Stimulated activated CD8-positive, alpha-beta memory T cell treated with anti-CD3 and anti-CD28 coated beads, Interleukin-4, amount 100 ng/mL, for 4 hours (primary cell): Measurements from ENCODE around the gene HOXD10.
A peak's percentile ranks its signal among the peaks of the same experiment; 100 is the strongest.

ENCODE experiments used
- DNase-seq, 2 donors: peaks; one replicate each; pipeline ENCODE4 v3.0.0-alpha.2; 2020; ENCODE audit warnings: low read depth in 2 of 2, low spot score in 1 of 2

Gene HOXD10

DNA sequence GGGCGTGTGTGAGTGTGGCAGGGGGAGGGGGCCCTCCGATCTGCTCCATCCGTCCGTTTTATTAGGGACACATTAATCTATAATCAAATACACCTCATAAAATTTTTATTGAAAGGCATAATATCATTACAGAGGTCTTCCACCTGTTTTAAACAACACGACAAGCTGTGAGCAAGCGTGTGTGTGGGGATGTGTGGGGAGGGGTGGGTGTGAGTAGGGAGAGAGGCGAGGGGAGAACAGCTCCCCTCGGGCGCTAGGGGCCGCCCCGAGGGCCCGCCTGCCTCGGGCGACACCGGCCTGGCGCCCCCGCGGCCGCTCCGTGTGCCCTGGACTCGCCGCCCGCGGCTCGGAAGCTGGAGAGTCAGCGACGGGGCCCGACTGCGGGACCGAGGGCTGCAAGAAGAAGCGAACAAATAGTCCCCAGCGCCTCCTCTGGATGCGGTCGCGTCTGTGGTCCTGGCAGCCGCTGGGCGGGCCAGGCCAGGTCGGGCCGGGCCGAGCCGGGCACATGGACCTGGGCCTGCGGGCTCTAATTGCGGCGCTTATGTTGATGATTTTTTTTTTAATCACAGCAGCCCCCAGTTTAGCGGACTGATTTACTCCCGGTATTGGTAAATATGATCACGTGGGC lies 5.6 kb downstream of the HOXD10 start:
- no peak for DNase-seq

DNA sequence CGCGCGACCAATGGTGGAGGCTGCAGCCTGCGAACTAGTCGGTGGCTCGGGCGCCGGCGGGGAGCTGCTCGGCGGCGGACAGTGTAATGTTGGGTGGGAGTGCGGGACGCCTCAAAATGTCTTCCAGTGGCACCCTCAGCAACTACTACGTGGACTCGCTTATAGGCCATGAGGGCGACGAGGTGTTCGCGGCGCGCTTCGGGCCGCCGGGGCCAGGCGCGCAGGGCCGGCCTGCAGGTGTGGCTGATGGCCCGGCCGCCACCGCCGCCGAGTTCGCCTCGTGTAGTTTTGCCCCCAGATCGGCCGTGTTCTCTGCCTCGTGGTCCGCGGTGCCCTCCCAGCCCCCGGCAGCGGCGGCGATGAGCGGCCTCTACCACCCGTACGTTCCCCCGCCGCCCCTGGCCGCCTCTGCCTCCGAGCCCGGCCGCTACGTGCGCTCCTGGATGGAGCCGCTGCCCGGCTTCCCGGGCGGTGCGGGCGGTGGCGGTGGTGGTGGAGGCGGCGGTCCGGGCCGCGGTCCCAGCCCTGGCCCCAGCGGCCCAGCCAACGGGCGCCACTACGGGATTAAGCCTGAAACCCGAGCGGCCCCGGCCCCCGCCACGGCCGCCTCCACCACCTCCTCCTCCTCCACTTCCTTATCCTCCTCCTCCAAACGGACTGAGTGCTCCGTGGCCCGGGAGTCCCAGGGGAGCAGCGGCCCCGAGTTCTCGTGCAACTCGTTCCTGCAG lies 6.3 kb downstream of the HOXD10 start, which contains the start of gene HOXD9:
HOXD9 (plus strand) TSS at position 37 of the 728 bp plus-strand sequence; CDS start at position 87, 50 bp downstream.
- DNase-seq: no peak

DNA sequence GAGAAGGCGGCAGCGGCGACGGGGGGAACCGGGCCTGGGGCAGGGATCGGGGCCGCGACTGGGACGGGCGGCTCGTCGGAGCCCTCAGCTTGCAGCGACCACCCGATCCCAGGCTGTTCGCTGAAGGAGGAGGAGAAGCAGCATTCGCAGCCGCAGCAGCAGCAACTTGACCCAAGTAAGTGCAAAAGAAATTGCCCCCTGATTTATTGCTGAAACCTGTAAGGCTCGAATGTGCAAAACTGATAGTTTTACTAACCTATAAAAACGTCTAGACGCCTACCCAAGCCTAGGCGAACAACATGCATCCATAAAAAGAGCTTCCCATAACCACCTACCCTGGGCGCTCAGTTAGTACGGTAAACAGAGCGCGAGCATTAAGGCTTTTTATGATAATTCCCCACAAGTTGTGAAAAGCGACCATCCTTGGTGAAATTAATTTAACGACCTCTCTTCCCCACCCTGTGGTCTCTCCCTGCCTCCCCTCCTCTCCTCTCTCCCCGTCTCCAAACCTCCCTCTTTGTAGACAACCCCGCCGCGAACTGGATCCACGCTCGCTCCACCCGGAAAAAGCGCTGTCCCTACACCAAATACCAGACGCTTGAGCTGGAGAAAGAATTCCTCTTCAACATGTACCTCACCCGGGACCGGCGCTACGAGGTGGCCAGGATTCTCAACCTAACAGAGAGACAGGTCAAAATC lies 7.0 kb downstream of the HOXD10 start:
- no peak for DNase-seq

DNA sequence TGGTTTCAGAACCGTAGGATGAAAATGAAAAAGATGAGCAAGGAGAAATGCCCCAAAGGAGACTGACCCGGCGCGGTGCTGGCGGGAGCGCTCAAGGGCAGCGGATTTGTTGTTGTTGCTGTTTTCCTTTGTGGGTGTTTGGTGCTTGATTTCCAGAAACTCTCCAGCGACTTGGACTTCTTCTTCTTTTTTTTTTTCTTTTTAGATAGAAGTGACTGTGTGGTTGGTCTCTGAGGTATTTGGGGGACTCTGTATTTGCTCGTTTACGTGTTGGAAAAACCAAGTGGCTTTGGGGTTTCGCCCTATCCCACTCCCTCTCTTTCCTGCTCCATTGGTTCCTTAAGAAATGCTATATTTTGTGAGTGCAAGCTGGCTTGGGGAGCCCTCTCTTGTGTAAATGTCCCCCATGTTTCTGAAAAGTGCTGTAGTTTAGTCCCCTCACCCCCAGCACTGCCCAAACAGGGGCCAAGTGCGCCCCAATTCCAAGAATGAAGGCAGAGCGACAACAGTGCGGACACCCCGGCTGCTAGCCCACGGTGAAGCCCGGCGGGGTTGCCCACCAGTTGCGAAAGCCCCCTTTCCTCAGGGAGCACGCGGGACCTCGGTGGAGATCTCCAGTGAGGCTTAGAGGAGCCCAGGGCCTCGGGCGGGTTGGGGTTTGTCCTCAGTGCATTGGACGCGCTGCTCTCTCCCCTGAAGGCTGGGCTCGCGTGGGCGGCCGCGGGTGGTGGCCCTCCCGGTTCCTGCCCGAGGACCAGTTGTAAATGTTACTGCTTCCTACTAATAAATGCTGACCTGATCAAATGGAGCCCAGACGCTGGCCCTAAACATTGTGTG lies 7.8 kb downstream of the HOXD10 start:
- no peak for DNase-seq

DNA sequence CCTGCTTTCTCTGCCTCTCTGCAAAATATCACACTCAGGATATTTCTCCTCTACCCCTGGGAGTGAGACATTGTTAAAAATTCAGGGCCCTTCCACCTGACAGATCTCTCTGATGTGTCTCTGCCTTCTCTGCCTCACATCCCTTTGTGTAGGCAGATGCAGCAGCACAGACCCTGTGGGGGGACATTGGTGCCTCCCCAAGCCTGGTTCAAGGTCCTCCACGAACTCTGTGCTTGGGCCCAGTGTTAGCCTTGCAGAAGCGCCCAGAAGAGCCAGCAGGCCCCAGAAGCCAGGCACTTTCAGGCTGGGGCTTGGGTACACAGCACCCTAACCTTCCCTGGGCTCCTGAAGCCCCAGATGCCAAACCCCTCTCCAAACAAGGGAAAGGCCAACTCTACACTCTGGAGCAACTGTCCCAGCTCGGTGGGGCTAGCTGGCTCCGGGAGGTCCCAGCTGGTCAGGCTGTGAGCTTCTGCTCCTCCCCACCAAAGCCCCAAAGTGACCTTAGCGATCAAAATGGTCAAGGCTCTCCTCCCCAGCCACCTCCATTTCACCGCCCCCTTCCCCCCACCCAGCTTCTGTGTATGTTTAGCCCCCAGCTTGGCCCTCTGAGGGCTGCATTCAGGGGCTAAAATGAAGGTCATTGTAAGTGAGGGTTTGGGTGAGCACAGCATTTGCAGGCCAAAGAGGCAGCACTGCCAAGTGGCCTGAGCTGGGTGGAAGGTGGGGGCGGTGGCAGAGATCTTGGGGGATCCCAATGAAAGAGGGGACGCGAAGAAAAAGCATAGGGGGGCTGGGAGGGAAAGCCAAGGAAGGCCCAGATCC lies 8.6 kb downstream of the HOXD10 start:
- no peak for DNase-seq

DNA sequence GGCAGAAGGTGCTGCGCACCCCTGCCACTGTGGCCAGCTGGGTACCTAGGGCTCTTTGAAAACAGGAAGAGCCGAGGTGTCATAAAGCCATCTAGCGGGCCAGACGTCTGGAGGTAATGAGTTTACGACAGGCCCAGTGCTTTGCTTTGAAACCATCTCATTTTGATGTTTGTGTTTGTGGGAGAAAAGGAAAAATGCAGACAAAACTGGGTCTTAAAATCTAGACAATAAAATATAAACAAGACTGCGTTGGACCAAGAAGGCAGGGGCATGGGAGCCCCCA lies 9.1 kb downstream of the HOXD10 start:
- no peak for DNase-seq

DNA sequence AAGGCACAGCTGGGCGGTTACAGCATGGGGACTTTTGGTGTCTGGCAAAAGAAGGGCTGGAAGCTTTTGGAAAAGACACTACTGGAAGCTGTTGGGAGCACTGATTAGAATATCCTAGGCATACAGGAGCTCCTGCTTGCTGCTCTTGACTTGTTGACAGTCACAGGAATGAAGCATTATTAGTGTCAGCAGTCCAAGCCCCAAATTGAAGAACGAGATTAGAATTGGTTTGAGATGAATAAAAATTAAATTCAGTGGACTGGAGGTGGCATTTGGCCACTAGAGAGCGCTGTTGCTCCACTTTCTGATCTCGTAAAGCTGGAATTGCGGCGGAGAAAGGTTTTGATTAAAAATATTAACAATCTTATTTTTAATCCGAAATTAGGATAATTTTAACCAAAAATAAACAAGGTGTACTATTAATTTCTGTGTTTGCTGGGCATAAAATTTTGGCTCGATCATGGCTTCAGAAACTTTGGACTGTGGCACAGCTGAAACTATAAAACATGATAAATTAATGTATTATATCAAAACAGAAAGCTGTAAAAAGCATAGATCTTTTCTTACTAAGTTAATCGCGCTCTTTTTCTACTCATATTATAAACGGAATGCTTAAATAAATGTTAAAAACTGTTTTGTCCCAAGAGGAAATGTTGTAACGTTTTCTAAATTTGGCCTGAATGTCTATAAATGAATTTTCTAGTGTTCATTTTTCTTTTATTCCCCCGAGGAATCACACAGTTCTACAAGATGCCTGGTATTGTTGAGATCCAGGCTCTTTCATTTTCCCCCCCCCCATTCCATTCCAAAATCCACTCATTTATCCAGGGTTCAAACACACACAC lies 10.6 kb downstream of the HOXD10 start:
- peak in 1 of 2 donors; percentile 69 for DNase-seq

DNA sequence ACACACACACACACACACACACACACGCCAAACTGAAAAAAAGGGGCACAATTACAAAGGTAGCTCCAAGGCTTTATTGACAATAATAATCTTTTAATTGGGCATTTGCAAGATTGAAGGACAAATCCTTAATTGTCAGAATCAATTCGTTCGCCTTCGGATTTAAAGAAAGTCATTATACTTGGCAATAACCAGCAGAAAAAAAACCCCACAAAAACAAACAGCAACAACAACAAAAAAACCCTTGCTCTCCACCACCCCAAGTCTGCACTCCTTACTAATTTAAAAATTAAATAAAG lies 11.1 kb downstream of the HOXD10 start:
- no peak for DNase-seq

DNA sequence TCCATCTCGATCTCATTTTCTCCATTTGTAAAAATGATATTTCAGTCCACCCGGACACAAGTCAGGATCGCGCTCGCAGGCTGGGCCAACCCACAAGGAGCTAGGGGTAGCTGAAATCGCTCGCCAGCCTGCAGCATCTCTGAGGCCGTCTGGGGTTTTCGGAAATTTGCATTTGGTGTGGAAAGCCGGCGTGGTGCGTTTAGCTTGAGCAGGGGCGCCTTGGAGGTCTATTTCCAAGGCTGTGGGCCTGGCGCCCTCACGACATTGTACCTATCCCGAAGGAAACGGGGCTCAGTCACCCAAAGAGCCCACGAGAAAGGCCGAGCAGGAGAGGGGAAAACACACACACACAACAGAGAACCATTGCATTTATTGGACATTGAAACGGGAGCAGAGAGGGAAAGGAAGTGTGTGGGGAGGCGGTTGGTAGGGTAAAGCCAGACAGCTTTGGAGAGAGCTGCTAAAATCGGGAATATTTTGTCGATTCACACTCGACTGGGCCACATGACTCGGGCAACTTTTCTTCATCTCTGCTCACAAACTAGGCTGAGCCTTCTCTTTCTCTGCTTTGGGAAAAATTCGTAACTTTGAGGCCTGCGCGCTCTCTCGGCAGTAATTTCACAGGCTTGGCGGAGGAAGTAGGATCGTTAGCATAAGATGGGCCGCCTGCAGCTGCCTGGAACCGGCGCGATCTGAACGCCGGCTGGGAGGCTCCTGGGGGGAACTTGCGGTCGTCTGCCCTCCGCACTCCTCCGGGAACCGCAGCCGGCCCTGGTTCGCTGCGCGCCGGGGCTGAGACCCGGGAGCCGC lies 11.8 kb downstream of the HOXD10 start:
- no peak for DNase-seq

DNA sequence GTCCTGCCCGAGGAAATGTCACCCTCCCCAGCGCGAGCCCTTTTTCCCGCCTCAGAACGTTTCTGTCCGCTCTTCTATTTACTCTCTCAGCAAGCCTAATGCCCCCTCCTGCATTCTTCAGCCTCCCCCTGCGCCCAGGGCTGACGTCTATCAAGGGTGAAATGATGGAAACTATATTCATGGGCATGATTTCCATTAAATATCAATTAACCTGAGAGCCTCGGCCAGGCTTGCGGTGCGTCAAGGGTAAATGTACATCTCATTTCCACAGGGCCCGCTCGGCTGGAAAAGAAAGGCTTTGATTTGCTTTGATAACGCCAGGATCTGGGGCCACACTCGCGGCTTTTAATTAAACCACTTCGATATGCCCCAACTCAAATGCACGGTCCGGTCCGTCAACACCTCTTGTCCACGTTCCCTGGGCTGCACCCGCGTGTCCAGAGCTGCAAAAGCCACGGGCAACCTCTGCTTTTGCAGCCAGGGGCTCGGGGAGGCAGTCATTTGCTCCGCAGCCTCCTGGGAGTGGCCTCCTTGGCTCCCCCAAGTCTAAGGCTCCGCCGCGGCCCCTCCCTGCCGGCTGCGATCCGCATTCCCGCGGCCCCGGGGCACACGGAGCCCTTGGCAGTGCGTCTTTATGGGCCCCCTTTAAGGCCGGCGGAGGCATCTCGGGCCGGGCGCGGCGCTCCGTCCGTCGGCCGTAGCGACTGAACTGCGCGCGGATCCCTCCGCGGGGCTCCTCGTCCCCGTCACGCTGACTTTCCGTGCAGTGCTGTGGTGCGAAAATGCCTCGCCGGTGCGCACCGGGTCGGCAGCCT lies 12.6 kb downstream of the HOXD10 start, which contains the start of gene HOXD8:
HOXD8 (plus strand) TSS at position 724 of the 815 bp plus-strand sequence. CDS start 662 bp downstream, outside the sequence.
- no peak for DNase-seq

DNA sequence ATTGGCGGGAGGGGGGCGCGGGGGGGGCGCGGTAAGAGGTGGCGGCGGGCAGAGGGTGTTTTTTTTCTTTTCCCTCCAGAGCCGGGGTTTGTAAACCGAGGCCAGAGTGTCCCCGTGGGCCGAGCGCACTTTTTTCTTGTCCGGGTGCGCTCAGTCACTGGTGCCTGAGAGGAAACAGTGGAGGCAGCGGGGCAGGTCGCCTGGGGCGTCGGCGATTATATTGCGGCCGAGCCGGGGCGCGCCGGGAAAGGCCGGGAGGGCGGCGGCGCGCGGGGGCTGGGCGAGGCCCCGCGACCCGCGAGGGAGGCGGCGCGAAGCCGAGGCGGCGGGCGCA lies 13.2 kb downstream of the HOXD10 start:
- no peak for DNase-seq

DNA sequence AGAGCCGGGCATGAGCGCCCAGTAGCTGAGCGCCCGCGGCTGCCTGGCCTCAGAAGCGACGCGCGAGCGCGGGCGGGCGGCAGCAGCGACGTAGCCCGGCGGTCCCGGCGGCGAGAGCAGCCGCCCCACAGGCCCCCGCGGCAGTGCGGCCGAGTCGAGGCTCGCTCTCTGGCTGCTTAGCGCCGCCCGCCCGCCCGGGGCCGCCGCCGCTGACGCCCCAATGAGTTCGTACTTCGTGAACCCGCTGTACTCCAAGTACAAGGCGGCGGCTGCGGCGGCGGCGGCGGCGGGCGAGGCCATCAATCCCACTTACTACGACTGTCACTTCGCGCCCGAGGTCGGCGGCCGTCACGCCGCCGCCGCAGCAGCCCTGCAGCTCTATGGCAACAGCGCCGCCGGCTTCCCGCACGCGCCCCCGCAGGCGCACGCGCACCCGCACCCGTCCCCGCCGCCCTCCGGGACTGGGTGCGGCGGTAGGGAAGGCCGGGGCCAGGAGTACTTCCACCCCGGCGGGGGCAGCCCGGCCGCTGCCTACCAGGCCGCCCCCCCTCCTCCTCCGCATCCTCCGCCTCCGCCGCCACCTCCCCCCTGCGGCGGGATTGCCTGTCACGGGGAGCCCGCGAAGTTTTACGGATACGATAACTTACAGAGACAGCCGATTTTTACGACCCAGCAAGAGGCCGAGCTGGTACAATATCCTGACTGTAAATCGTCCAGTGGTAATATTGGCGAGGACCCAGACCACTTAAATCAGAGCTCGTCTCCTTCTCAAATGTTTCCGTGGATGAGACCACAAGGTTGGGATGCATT lies 13.8 kb downstream of the HOXD10 start:
- no peak for DNase-seq

DNA sequence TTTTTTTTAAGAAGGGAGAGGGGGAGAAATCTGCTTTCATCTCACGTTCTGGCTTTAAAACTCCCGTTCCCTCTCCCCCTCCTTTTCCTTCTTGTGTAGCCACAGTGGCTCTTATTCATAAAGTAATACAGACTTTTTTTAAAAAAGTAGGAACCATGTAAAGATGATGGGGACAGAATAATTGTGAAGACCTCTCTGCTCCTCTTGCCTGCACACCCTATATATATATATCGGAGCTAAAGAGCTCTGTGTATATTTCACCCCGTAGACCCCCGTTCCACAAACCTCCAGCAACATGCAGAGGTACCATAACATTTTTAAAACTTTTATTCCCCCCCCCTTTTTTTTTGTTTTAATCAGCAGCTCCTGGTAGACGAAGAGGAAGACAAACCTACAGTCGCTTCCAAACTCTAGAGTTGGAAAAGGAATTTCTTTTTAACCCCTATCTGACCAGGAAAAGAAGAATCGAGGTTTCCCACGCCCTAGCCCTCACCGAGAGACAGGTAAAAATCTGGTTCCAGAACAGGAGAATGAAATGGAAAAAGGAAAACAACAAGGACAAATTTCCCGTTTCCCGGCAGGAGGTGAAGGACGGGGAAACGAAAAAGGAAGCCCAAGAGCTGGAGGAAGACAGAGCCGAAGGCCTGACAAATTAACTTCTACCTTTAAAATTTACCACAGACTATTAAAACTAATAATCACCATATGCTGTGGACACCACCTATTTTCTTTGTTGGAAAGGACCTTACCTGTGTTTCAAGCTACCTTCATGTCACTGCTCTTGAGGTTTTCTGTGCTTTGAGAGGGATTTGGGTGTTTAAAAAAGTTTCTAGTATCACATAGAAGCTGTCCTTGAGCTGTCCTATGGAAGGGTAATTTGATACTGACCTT lies 14.6 kb downstream of the HOXD10 start:
- no peak for DNase-seq

DNA sequence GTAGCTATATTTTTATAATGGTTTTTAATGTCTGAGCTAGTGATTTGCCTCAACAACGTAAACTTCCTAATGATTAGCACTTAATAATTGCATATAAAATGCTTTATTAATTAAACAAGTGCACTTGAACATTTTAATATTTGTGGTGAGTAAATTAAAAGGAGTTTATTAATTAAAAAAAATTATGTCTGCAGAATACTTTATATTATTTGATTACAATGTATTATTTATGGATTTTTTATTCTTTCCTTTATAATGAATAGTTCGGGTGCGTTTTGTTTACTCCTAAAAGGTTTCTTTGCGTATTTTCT lies 15.2 kb downstream of the HOXD10 start:
- no peak for DNase-seq

DNA sequence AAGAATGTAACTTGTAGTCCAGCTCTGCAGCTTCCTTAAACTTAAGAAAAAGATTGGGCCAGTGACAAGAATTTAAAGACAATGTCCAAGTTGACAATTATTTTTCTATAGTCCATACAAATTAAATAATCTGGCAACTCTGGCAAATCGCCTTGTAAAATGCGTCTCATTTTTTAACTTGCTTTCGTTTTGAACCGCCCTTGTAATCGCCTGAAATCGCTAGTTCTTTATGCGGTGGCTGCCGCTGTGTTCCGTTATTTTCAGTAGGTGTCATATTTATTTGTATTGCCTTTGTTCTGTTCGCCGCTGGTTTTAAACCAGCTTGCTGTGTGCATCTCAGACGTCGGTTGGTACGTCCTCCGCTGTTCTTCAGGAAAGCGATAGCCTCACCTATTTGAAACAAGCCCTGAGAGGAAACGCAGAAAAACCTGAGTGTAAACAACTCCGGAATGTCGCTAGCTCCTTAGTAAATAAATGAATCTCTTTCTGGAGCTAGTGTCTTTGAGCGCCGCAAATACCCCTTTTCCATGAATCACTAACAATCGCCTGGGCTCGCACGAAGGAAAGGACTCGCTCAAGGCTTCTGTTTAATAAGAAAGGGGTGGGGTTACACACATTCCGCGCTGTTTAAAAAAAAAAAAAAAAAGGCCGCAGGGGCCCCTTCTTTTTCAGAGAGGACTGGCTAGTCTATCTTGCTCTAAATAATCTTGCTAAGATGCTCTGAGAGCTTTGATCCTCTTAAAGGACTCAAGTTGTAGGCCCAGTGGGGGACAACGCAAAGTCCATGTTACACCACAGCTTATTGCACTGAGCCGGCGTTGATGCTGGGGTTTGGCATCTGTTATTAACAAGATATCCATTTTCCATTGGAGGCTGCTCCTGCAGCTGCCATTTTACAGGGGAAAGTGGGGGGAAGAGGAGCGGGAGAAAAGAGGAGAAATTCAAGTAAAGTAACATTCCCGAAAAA lies 15.9 kb downstream of the HOXD10 start:
- no peak for DNase-seq

DNA sequence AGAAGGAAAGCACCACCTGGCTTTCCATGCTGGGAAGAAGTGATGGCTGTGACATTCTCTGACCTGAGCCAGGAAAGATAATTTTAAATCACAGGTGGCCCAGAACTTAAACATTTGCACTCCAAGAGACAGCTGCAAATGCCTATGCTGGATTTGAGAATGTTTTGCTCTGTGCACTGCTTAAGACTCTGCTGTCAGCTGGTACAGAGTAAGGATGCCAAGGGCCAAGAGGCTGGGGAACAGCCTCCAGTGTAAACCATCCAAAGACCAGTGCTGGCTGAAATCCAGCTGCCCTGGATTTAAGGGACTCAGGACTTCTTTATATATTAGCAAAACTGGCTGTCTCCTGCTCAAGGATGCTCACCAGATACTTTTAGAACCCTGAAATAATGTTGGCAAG lies 16.8 kb downstream of the HOXD10 start:
- no peak for DNase-seq
